Esophagus muscularis mucosa (tissue), 4 donors: Measurements from ENCODE around the gene LTBP1.

Experiments
- CTCF ChIP-seq, 3 experiments: fragments of 200-600 bp in 2 of 3; fragments of 450-650 bp in 1 of 3; sonication (generic) in 2 of 3; IDR thresholded peaks; one replicate each; pipeline ENCODE4 v1.5.1; 2017 to 2019; ENCODE audit warnings: antibody characterized with exemption in 3 of 3, mild to moderate bottlenecking in 2 of 3, moderate library complexity in 1 of 3
- EP300 ChIP-seq: sonication (generic); formaldehyde crosslinking; IDR thresholded peaks from one replicate; pipeline ENCODE4 v1.6.1; 2017; ENCODE audit warnings: antibody characterized with exemption
- POLR2AphosphoS5 ChIP-seq, 2 donors: sonication (generic); formaldehyde crosslinking; IDR thresholded peaks; one replicate each; pipeline ENCODE4 v1.6.1; 2017; ENCODE audit warnings: antibody characterized with exemption in 2 of 2

GRCh38 chr2:33153008-33153407, 206.3 kb downstream of the LTBP1 start:
- no peak for TF ChIP-seq CTCF (IDR thresholded peaks at IDR 0.05)
- peak in 1 of 2 donors; percentile 81 for TF ChIP-seq POLR2AphosphoS5 (IDR thresholded peaks at IDR 0.05)
- peak; percentile 73 for TF ChIP-seq EP300
